CD14-positive monocyte (primary cell): ENCODE measurements around the gene DNAJC7. TPM values are rescaled to one million over a fixed set of nuclear protein-coding genes. Genes with fewer than 3 reads are reported as not detected.

Source experiments
- DNase-seq, 3 donors: peaks; one replicate each; pipeline ENCODE4 v3.0.0-alpha.2; 2011 to 2022
- H2AFZ ChIP-seq: 2 replicates; pipeline ENCODE4 v1.6.0; 2012; ENCODE audit warnings: mild to moderate bottlenecking, low read depth, low read length, inconsistent platforms; ENCODE audit not compliant: insufficient read depth, poor library complexity, severe bottlenecking
- H3K27ac ChIP-seq, 2 donors: 1 replicate in 1 of 2; 2 replicates in 1 of 2; pipeline ENCODE4 v1.5.1; 2012 to 2013; ENCODE audit warnings: low read length in 2 of 2, control low read depth in 1 of 2, inconsistent platforms in 1 of 2, low read depth in 1 of 2, mild to moderate bottlenecking in 1 of 2
- H3K27me3 ChIP-seq, 2 donors: one replicate each; pipeline versions ENCODE4 v1.6.0 to v1.6.1; 2011 to 2013; ENCODE audit warnings: low read length in 2 of 2; ENCODE audit not compliant: control insufficient read depth in 2 of 2, insufficient read depth in 2 of 2
- H3K36me3 ChIP-seq, 2 donors: replicated peaks in 1 of 2; 1 replicate in 1 of 2; 2 replicates in 1 of 2; pipeline versions ENCODE4 v1.5.1 to v1.6.1; 2012 to 2013; ENCODE audit warnings: low read length in 2 of 2, control low read depth in 1 of 2, inconsistent platforms in 1 of 2, mild to moderate bottlenecking in 1 of 2; ENCODE audit not compliant: insufficient read depth in 2 of 2, control insufficient read depth in 1 of 2
- H3K4me1 ChIP-seq, 2 donors: 1 replicate in 1 of 2; 2 replicates in 1 of 2; pipeline versions ENCODE4 v1.5.1 to v1.6.1; 2012 to 2013; ENCODE audit warnings: low read length in 2 of 2, control low read depth in 1 of 2, inconsistent platforms in 1 of 2, mild to moderate bottlenecking in 1 of 2, moderate library complexity in 1 of 2; ENCODE audit not compliant: insufficient read depth in 2 of 2, control insufficient read depth in 1 of 2
- H3K4me2 ChIP-seq: replicated peaks from 2 replicates; pipeline ENCODE3; 2012; ENCODE audit warnings: low read length, moderate library complexity, mild to moderate bottlenecking; ENCODE audit not compliant: poor library complexity, severe bottlenecking; ENCODE audit errors: extremely low read depth
- H3K4me3 ChIP-seq, 3 experiments: fragments of 200-600 bp in 1 of 3; sonication (generic) in 1 of 3; replicated peaks in 1 of 3; 1 replicate in 2 of 3; 2 replicates in 1 of 3; pipeline ENCODE4 v1.5.1; 2011 to 2013; ENCODE audit warnings: low read length in 3 of 3, mild to moderate bottlenecking in 3 of 3, control low read depth in 2 of 3, low read depth in 2 of 3, inconsistent platforms in 1 of 3, moderate library complexity in 1 of 3
- H3K79me2 ChIP-seq: 2 replicates; pipeline ENCODE4 v1.6.0; 2012; ENCODE audit warnings: mild to moderate bottlenecking, control low read depth, inconsistent platforms, low read length, moderate library complexity; ENCODE audit not compliant: insufficient read depth
- H3K9ac ChIP-seq: 2 replicates; pipeline ENCODE4 v1.6.0; 2017; ENCODE audit warnings: low read length, mild to moderate bottlenecking; ENCODE audit not compliant: insufficient read depth, poor library complexity, severe bottlenecking
- H3K9me3 ChIP-seq, 2 donors: replicated peaks in 1 of 2; 1 replicate in 1 of 2; 2 replicates in 1 of 2; pipeline versions ENCODE4 v1.5.1 to v1.6.1; 2012 to 2013; ENCODE audit warnings: low read length in 2 of 2, control low read depth in 1 of 2; ENCODE audit not compliant: control insufficient read depth in 1 of 2, insufficient read depth in 1 of 2
- H4K20me1 ChIP-seq: 2 replicates; pipeline ENCODE4 v1.6.0; 2012; ENCODE audit warnings: mild to moderate bottlenecking, low read length, control low read depth, moderate library complexity; ENCODE audit not compliant: insufficient read depth
- H3K27ac Mint-ChIP-seq, 7 donors: one replicate each; pipeline ENCODE4 v1.8.0; 2020; ENCODE audit warnings: mild to moderate bottlenecking in 7 of 7, mixed read lengths in 7 of 7, moderate library complexity in 6 of 7, inconsistent platforms in 2 of 7
- H3K27me3 Mint-ChIP-seq, 3 donors: one replicate each; pipeline ENCODE4 v1.8.0; 2021 to 2022; ENCODE audit warnings: low read depth in 3 of 3, mild to moderate bottlenecking in 3 of 3, mixed read lengths in 3 of 3, moderate library complexity in 3 of 3, inconsistent platforms in 1 of 3
- H3K36me3 Mint-ChIP-seq, 2 donors: one replicate each; pipeline ENCODE4 v1.8.0; 2020; ENCODE audit warnings: mixed read lengths in 2 of 2, inconsistent platforms in 1 of 2, mild to moderate bottlenecking in 1 of 2
- H3K4me1 Mint-ChIP-seq: one replicate; pipeline ENCODE4 v1.8.0; 2020; ENCODE audit warnings: mild to moderate bottlenecking, mixed read lengths
- H3K4me3 Mint-ChIP-seq, 2 donors: one replicate each; pipeline ENCODE4 v1.8.0; 2020; ENCODE audit warnings: mild to moderate bottlenecking in 2 of 2, mixed read lengths in 2 of 2, moderate library complexity in 1 of 2
- H3K9me3 Mint-ChIP-seq, 7 donors: one replicate each; pipeline ENCODE4 v1.8.0; 2020 to 2022; ENCODE audit warnings: mixed read lengths in 7 of 7, mild to moderate bottlenecking in 6 of 7, moderate library complexity in 6 of 7, inconsistent platforms in 2 of 7
- CTCF ChIP-seq: fragments of 200-600 bp; IDR thresholded peaks from one replicate; pipeline ENCODE4 v1.8.0; 2022; ENCODE audit warnings: antibody characterized with exemption, mild to moderate bottlenecking
- WGBS: methylation state at CpG from one replicate; pipeline ENCODE4 v1.1.5; 2013; ENCODE audit warnings: missing lambda C conversion rate; ENCODE audit not compliant: insufficient coverage; 5-methylcytosine and 5-hydroxymethylcytosine counted together
- intact Hi-C, 2 donors: fragments of 100-400 bp; cut with micrococcal nuclease; formaldehyde crosslinking; loops; one replicate each; pipeline versions ENCODE4 v1.15.0 to v1.15.1; 2023
- polyA plus RNA-seq, 3 donors: library from polyadenylated mRNA; depleted of rRNA in 1 of 3; unstranded in 2 of 3; stranded (reverse) in 1 of 3; fragments of 300-500 nt in 2 of 3; fragments of >200 nt in 1 of 3; fragmentation: Illumina TruSeq in 2 of 3; gene quantifications; 1 replicate in 2 of 3; 2 replicates in 1 of 3; pipeline ENCODE4 v1.2.3, GENCODE V29; 2012 to 2021

Gene DNAJC7
- polyA plus RNA-seq, 3 donors: 29.1 to 79.7 (median 59.6) TPM

- H2AFZ ChIP-seq: no peak overlapping the region
- no peak for TF ChIP-seq CTCF
- H3K36me3 ChIP-seq: peaks cover 0 to 13% of the 10 kb centered on the region in 2 donors
- H3K9ac ChIP-seq: no peak overlapping the region
- H3K9me3 ChIP-seq: no peaks in the 10 kb centered on the region
- Mint-ChIP-seq H3K36me3 (peaks cover 7 to 21% of the 10 kb centered on the region in 2 donors), H3K9me3 (no peaks in the 10 kb centered on the region), H3K4me1 (peaks cover 69% of the 10 kb centered on the region), H3K27me3 (no peaks in the 10 kb centered on the region), H3K4me3 (no peak overlapping the region), H3K27ac (peak overlapping the region; percentile 42 to 94 (median 91))
- peaks cover 54 to 55% of the 10 kb centered on the region in 2 donors for H3K4me1 ChIP-seq
- no peak for DNase-seq
- intact Hi-C loops: no loop called here
- H3K4me3 ChIP-seq: peak overlapping the region in 1 of 3 experiments; percentile 63
- peak overlapping the region in 1 of 2 donors; percentile 61 for H3K27ac ChIP-seq
- no peak overlapping the region for H3K4me2 ChIP-seq
- H4K20me1 ChIP-seq: peaks cover 73% of the 10 kb centered on the region
- H3K79me2 ChIP-seq: peaks cover 100% of the 10 kb centered on the region
- no peaks in the 10 kb centered on the region for H3K27me3 ChIP-seq
- 75% methylated on average over 2 of the region's 4 CpGs for WGBS
Observed at GRCh38 chr17:42009170-42009569, 8.1 kb downstream of the DNAJC7 start.

- H3K27ac Mint-ChIP-seq: peak overlapping the region in 1 of 7 donors; percentile 0
- Histone ChIP-seq H3K79me2 (peaks cover 100% of the 10 kb centered on the region), H3K27me3 (no peaks in the 10 kb centered on the region), H2AFZ (no peak overlapping the region), H4K20me1 (peaks cover 97% of the 10 kb centered on the region), H3K27ac (no peak overlapping the region), H3K4me3 (no peak overlapping the region), H3K9ac (no peak overlapping the region), H3K4me1 (peaks cover 24 to 36% of the 10 kb centered on the region in 2 donors), H3K9me3 (no peaks in the 10 kb centered on the region), H3K36me3 (peaks cover 22 to 49% of the 10 kb centered on the region in 2 donors), H3K4me2 (no peak overlapping the region)
- no peak for TF ChIP-seq CTCF
- no peak overlapping the region for H3K4me3 Mint-ChIP-seq
- no peaks in the 10 kb centered on the region for H3K27me3 Mint-ChIP-seq
- DNase-seq: no peak
- intact Hi-C loops: no loop called here
- H3K9me3 Mint-ChIP-seq: no peaks in the 10 kb centered on the region
- H3K4me1 Mint-ChIP-seq: peaks cover 65% of the 10 kb centered on the region
- WGBS: no CpG with 5 or more reads among the region's 1 CpG
- H3K36me3 Mint-ChIP-seq: peaks cover 39 to 42% of the 10 kb centered on the region in 2 donors
Observed at GRCh38 chr17:42005166-42005565, 12.1 kb downstream of the DNAJC7 start.
